HG03558 (cell line): ENCODE results near the gene SERPINE1.

Experiments used
- ATAC-seq: cut with Tn5 transposase; IDR thresholded peaks from one replicate; pipeline ENCODE4 v1.9.1; 2021; ENCODE audit warnings: moderate number of reproducible peaks; ENCODE audit not compliant: unreplicated experiment; ENCODE audit errors: extremely low read depth

The SERPINE1 gene

GRCh38 chr7:101185258-101185839 is 58.4 kb downstream of the SERPINE1 start:
- no peak for ATAC-seq

- no peak for ATAC-seq
Observed at GRCh38 chr7:101186194-101186593, 59.3 kb downstream of the SERPINE1 start.

GRCh38 chr7:101186844-101187428 is 60.0 kb downstream of the SERPINE1 start:
- no peak for ATAC-seq
